Neutrophil (primary cell): ENCODE data around the gene DST.

Experiments used
- H3K27ac ChIP-seq: fragments of 200-600 bp; sonication (generic); 2 replicates; pipeline ENCODE4 v1.5.1; 2016; ENCODE audit warnings: mild to moderate bottlenecking, moderate library complexity
- H3K27me3 ChIP-seq: fragments of 200-600 bp; sonication (generic); 2 replicates; pipeline ENCODE4 v1.6.0; 2016; ENCODE audit warnings: mild to moderate bottlenecking
- H3K36me3 ChIP-seq: fragments of 200-600 bp; sonication (generic); 2 replicates; pipeline ENCODE4 v1.5.1; 2017
- H3K4me1 ChIP-seq, 2 experiments: fragments of 200-600 bp in 1 of 2; sonication (generic) in 1 of 2; 1 replicate in 1 of 2; 2 replicates in 1 of 2; pipeline versions ENCODE4 v1.5.1 to v1.6.1; 2013 to 2016; ENCODE audit warnings: low read depth in 1 of 2, low read length in 1 of 2, mild to moderate bottlenecking in 1 of 2, moderate library complexity in 1 of 2; ENCODE audit not compliant: control insufficient read depth in 1 of 2, insufficient read depth in 1 of 2
- H3K4me3 ChIP-seq, 2 experiments: fragments of 200-600 bp in 1 of 2; sonication (generic) in 1 of 2; 1 replicate in 1 of 2; 2 replicates in 1 of 2; pipeline ENCODE4 v1.5.1; 2013 to 2016; ENCODE audit warnings: low read depth in 1 of 2, low read length in 1 of 2, mild to moderate bottlenecking in 1 of 2, moderate library complexity in 1 of 2
- H3K9me3 ChIP-seq: fragments of 200-600 bp; sonication (generic); 2 replicates; pipeline ENCODE4 v1.5.1; 2016
- CTCF ChIP-seq: fragments of 200-600 bp; sonication (generic); IDR thresholded peaks from 2 replicates; pipeline ENCODE4 v1.5.1; 2016; ENCODE audit warnings: antibody characterized with exemption

Gene DST

DNA sequence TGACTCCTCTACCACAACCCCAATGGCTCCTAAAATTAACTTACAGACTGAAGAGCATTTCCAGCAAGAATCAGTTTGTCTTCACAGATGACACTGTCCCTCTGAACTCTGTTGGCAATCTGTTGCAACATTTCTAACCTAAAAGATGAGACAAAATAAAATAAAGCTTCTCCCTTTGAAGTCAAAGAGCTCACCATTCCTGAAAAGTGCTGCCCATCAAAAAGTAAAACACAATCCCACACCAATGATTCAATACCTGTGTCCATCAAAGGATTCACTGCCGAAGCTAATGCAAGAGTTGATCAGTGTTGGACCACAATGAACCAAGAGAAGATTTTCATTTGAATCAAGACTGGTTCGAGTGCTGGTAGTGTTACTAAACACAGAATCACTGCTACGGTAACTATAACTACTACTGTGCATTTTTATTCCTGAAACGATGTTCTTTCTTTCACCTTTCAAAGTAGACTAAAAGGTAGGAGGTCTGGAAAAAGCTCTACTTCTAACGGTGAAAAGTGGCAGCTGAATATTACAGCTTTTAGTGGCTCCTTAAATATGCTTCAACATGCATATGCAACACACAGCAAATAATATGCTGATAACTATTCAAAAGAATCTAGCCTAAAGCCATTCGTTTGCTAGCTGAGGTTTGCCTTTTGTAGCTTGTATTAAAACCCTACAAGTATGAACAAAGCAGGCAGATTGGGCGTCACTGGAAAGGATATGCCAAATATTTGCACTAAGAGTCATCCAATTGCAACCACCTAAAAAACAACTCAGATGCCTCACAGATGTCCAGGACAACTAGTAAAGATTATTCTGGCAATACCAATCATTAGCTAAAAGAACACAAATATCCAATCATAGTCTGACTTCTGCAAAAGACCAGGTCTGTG is at the start of gene DST:
DST (minus strand) TSS at position 524 of the 896 bp plus-strand sequence.
- TF ChIP-seq CTCF: no peak
- H3K27me3 ChIP-seq: no peaks in the 10 kb centered on the region
- H3K36me3 ChIP-seq: no peaks in the 10 kb centered on the region
- no peaks in the 10 kb centered on the region for H3K4me1 ChIP-seq
- H3K4me3 ChIP-seq: no peak within 1 kb of the TSS
- H3K27ac ChIP-seq: no peak within 1 kb of the TSS
- no peaks in the 10 kb centered on the region for H3K9me3 ChIP-seq

GRCh38 chr6:56691814-56692213 is 49.1 kb upstream of the DST start:
- no peaks in the 10 kb centered on the region for H3K4me1 ChIP-seq
- H3K27me3 ChIP-seq: no peaks in the 10 kb centered on the region
- no peak overlapping the region for H3K4me3 ChIP-seq
- no peaks in the 10 kb centered on the region for H3K9me3 ChIP-seq
- no peak overlapping the region for H3K27ac ChIP-seq
- no peak for TF ChIP-seq CTCF
- H3K36me3 ChIP-seq: no peaks in the 10 kb centered on the region

- Histone ChIP-seq H3K36me3 (no peaks in the 10 kb centered on the region), H3K9me3 (no peaks in the 10 kb centered on the region), H3K4me1 (no peaks in the 10 kb centered on the region), H3K27me3 (no peaks in the 10 kb centered on the region), H3K27ac (no peak overlapping the region), H3K4me3 (no peak overlapping the region)
- TF ChIP-seq CTCF: no peak
Measured at GRCh38 chr6:56691286-56691595, 48.6 kb upstream of the DST start.

GRCh38 chr6:56690519-56691285 is 48.0 kb upstream of the DST start:
- no peaks in the 10 kb centered on the region for H3K9me3 ChIP-seq
- no peaks in the 10 kb centered on the region for H3K27me3 ChIP-seq
- no peak overlapping the region for H3K27ac ChIP-seq
- no peaks in the 10 kb centered on the region for H3K36me3 ChIP-seq
- no peak overlapping the region for H3K4me3 ChIP-seq
- no peak for TF ChIP-seq CTCF
- H3K4me1 ChIP-seq: no peaks in the 10 kb centered on the region

DNA sequence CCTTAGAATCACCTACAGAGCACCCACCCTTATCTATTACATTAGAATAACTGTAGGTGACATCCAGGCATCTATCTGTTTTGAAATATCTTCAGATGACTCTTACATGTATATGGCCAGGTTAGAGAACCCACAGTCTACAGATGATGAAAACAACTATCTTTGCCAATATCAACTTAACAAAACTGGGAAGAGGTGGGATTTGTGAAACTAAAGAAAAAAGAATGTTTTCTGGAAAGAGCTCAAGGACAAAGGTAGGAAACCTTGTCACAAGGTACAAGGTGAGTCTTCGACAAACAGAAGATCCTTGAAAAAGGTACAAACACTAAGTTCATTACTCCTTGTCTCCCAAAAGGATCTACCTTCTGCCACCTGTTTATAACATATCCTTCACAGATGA is 47.0 kb upstream of the DST start:
- H3K9me3 ChIP-seq: no peaks in the 10 kb centered on the region
- no peaks in the 10 kb centered on the region for H3K36me3 ChIP-seq
- no peak overlapping the region for H3K4me3 ChIP-seq
- H3K27me3 ChIP-seq: no peaks in the 10 kb centered on the region
- H3K27ac ChIP-seq: no peak overlapping the region
- TF ChIP-seq CTCF: no peak
- H3K4me1 ChIP-seq: no peaks in the 10 kb centered on the region
